GM13976 (cell line): ENCODE measurements around the gene MEN1.

ENCODE experiments used
- DNase-seq: peaks from one replicate; pipeline ENCODE4 v3.0.0; 2012; ENCODE audit warnings: low spot score
- CTCF ChIP-seq: IDR thresholded peaks from 2 replicates; pipeline ENCODE4 v1.5.1; 2012; ENCODE audit warnings: borderline replicate concordance, mild to moderate bottlenecking; ENCODE audit not compliant: insufficient read depth; ENCODE audit errors: extremely low read depth, missing control alignments, control extremely low read depth
- in situ Hi-C: fragments of 300-500 bp; cut with MboI; formaldehyde crosslinking; loops from one replicate; pipeline ENCODE4 v1.12.0; 2022; ENCODE audit warnings: low sequenced_read_pairs, mixed read lengths, inconsistent platforms; ENCODE audit not compliant: unreplicated experiment

MEN1 gene

DNA sequence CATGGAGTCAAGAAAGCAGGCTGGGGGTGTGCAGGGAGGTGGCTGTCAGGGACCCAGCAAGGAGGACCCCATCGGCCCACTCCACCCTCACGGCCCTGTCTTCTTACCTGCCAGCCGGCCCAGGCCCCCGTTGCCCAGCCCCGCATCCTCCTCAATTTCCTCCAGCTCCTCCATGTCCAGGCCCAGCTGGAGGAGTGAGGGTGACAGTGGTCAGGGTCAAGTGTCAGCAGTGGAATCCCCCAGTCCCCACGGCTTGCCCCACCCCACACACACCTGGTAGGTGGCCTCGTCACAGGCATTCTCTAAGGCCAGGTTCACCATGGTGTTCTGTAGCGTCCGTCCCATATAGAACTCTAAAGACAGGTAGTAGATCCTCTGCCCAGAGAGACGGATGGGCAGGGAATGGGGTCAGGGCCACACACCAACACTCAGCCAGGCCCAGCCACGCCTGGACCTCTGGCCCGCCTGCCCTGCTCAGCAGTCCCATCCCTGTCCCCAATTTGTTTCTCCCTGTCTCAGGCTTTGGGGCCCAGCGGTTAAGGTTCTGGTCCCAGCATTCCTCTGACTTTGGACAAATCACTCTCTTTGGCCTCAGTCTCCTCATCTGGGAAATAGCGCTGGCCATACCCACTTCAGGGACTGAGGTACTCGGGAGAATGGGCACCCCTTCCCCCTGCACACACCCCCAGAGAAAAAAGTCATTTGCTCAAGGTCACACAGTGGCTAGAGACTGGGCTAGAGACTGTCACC, 51.8 kb downstream of the MEN1 start:
- in situ Hi-C loops, result no loop called here
- no peak for DNase-seq

GRCh38 chr11:64757549-64758329, 52.6 kb downstream of the MEN1 start:
- DNase-seq, result no peak
- in situ Hi-C loops, result no loop called here
- no peak for TF ChIP-seq CTCF

More for the DNA sequence above, 51.8 kb downstream of the MEN1 start:
- TF ChIP-seq CTCF, result no peak

GRCh38 chr11:64755681-64756361, 54.5 kb downstream of the MEN1 start:
- DNase-seq, result no peak
- TF ChIP-seq CTCF, result no peak
- in situ Hi-C loops, result no loop called here

DNA sequence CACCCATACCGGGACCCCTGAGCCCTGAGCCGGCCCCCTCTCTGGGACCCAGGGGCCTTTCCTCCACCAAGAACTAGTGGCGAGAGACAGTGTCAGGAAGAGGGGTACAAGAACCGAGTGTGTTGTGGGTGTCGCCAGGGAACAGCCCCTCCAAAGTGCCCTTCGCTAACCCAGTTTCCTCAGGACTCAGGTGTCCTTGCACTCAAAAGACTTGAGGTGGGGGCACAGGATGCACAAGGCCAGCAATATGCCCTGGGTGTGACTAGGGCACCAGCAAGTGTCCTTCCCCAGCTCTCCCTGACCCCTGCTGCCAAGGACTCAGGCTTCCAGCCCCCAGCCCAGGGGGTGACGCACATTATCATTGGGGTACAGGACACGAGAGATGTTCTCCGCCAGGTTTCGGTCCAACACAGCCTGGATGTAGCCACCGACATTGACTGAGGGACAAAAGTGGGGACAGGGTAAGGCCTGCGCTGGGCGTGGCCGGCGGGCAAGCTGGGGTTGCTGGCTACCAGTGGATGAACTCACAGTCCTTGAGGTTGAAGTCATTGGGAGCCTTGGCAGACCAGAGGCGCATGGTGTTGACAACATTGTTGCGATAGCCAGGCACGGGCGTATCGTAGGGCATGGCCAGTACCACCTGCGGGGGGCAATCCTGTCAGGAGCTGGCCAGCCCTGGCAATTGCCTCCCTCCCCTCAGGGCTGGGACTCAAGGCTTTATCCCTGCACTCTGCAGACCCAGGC, 55.3 kb downstream of the MEN1 start:
- TF ChIP-seq CTCF, result no peak
- in situ Hi-C loops, result no loop called here
- no peak for DNase-seq

DNA sequence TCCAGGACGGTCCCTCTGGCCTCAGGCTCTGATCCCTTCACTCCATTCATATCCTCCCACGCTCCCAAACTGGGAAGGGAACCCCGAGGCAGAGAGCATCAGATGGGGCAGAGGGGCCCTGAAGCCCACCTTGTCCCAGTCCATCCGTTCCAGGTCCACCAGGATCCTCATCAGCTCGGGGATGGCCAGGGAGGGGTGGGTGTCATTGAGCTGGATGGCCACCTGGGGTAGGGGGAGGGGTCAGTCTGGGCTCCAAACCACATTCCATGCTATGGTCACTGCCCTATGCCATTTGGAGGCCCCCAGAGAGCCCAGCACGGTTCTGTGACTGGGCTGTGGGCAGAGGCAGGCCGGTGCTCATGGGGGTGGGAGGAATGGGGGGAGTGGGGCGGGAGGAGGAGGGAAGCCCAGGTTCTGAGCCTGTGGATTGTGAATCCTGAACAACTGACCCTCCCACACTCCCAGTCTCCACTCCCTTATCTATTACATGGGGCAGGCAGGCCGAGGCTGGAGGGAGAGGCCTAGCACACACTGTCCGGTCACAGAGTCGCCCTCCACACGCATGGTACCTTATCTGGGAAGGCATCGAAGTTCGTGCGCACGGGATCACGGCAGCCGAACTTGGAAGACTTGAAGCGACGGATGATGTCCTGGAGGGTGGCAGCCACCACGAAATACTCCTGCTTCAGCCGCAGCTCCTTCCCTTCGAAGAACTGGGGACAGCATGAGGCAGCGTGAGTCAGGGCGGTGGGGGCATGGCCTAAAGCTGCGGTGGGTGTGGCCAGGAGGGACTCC, 56.0 kb downstream of the MEN1 start:
- in situ Hi-C loops, result no loop called here
- no peak for DNase-seq
- no peak for TF ChIP-seq CTCF
